PC-3 (cell line): ENCODE results near the gene NCOA1.

ENCODE experiments used
- CTCF ChIP-seq: fragments of 300-600 bp; sonication (generic); conservative IDR thresholded peaks from 2 replicates; pipeline ENCODE4 v1.5.1; 2017; ENCODE audit warnings: antibody characterized with exemption, low read depth, mild to moderate bottlenecking, low read length
- EZH2 ChIP-seq: fragments of 300-600 bp; sonication (generic); IDR thresholded peaks from one replicate; pipeline ENCODE4 v1.6.1; 2017; ENCODE audit warnings: antibody characterized with exemption, mild to moderate bottlenecking, low read length; ENCODE audit not compliant: unreplicated experiment
- EZH2phosphoT487 ChIP-seq: fragments of 300-600 bp; sonication (generic); IDR thresholded peaks from 2 replicates; pipeline ENCODE4 v1.6.1; 2018; ENCODE audit warnings: mild to moderate bottlenecking, antibody characterized with exemption, low read length, borderline replicate concordance

- TF ChIP-seq CTCF (no peak), EZH2phosphoT487 (no peak), EZH2 (no peak)
Observed at GRCh38 chr2:24671230-24671629, 180.2 kb downstream of the NCOA1 start.
